Heart left ventricle (tissue), 16 donors: Measurements from ENCODE around the gene CIAO3. TPM values are rescaled to one million over a fixed set of nuclear protein-coding genes. Genes with fewer than 3 reads are reported as not detected.

Source experiments
- ATAC-seq, 4 donors: fragments of 200-7000 bp; cut with Tn5 transposase; one replicate each; pipeline ENCODE4 v1.9.1; 2020 to 2022; ENCODE audit warnings: moderate library complexity in 4 of 4, mild to moderate bottlenecking in 3 of 4, moderate number of reproducible peaks in 1 of 4
- DNase-seq, 5 donors: peaks; one replicate each; pipeline ENCODE4 v3.0.0-alpha.2; 2020
- H3K27ac ChIP-seq, 12 donors: fragments of 200-600 bp; sonication (generic) in 4 of 12; one replicate each; pipeline versions ENCODE4 v1.5.0 to v1.8.0; 2016 to 2022; ENCODE audit warnings: mild to moderate bottlenecking in 2 of 12
- H3K27me3 ChIP-seq, 9 donors: fragments of 200-600 bp; sonication (generic) in 2 of 9; one replicate each; pipeline versions ENCODE4 v1.5.1 to v1.8.0; 2016 to 2022; ENCODE audit warnings: mild to moderate bottlenecking in 3 of 9
- H3K36me3 ChIP-seq, 9 donors: fragments of 200-600 bp; sonication (generic) in 2 of 9; one replicate each; pipeline versions ENCODE4 v1.5.0 to v1.8.0; 2018 to 2022; ENCODE audit warnings: mild to moderate bottlenecking in 2 of 9
- H3K4me1 ChIP-seq, 12 donors: fragments of 200-600 bp; sonication (generic) in 4 of 12; one replicate each; pipeline versions ENCODE4 v1.5.0 to v1.8.0; 2016 to 2022; ENCODE audit warnings: mild to moderate bottlenecking in 3 of 12
- H3K4me3 ChIP-seq, 12 donors: fragments of 200-600 bp; sonication (generic) in 4 of 12; one replicate each; pipeline versions ENCODE4 v1.5.0 to v1.8.0; 2017 to 2022; ENCODE audit warnings: mild to moderate bottlenecking in 9 of 12, moderate library complexity in 4 of 12
- H3K9me3 ChIP-seq, 12 donors: fragments of 200-600 bp; sonication (generic) in 4 of 12; one replicate each; pipeline versions ENCODE4 v1.5.0 to v1.8.0; 2016 to 2022; ENCODE audit warnings: mild to moderate bottlenecking in 1 of 12
- CTCF ChIP-seq, 12 donors: fragments of 200-600 bp; sonication (generic) in 4 of 12; IDR thresholded peaks; one replicate each; pipeline versions ENCODE4 v1.5.0 to v1.8.0; 2018 to 2022; ENCODE audit warnings: antibody characterized with exemption in 12 of 12, mild to moderate bottlenecking in 5 of 12
- POLR2A ChIP-seq, 2 donors: fragments of 450-650 bp; IDR thresholded peaks; one replicate each; pipeline ENCODE4 v1.6.1; 2017; ENCODE audit warnings: antibody characterized with exemption in 2 of 2, mild to moderate bottlenecking in 2 of 2, moderate library complexity in 2 of 2
- WGBS, 4 donors: extraction: QIAGEN DNeasy Blood & Tissue Kit in 2 of 4; methylation state at CpG; one replicate each; pipeline versions ENCODE4 v1.1.5 to v1.1.7; 2013 to 2018; 5-methylcytosine and 5-hydroxymethylcytosine counted together
- intact Hi-C, 10 donors: fragments of 100-400 bp; cut with DNase I; formaldehyde crosslinking; loops; one replicate each; pipeline versions ENCODE4 v1.11.1 to v1.14.2; 2022
- polyA plus RNA-seq, 2 donors: library from polyadenylated mRNA; stranded (reverse); fragments of 200-250 nt; gene quantifications; one replicate each; pipeline ENCODE4 v1.2.3, GENCODE V29; 2013
- total RNA-seq, 9 donors: library from RNA; depleted of rRNA in 2 of 9; stranded (reverse); fragments of >200 nt in 2 of 9; fragmentation: NEBNext Ultra II Directional in 3 of 9; extraction: Animal tissue kit (Norgen Biotek cat#: 25700) in 3 of 9; gene quantifications; one replicate each; pipeline versions ENCODE4 v1.1.0 to v1.2.4, GENCODE V29; 2016 to 2023
- donor health status: ischemic (EF 13 %, LVEDD 7.1; RV severe dilation, severe dysfunction).
- donor health status: healthy with polysubstance abuse.
- donor health status: DM: no; HTN: yes; CAD: no.
- donor health status: DM: no; HTN: no; CAD: no.
- donor health status: ischemic (EF 25% LVEDD 6.9; RV normal size, moderate dysfunction).
- donor health status: ischemic (EF 25% LVEDD 5.7; RV mildly dilated, moderate dysfunction).
- donor health status: healthy.
- donor health status: DM: yes; HTN: yes; CAD: no.
- donor health status: ischemic (EF 35%, LVEDD 5.7; RV mildly dilated, moderate dysfunction).
- donor health status: nonischemic (EF 11% LVEDD 7.7; RV severe dilation, severe dysfunction).
- donor health status: DM: yes; HTN: yes; CAD: no.
- donor health status: PGD.
- donor health status: ischemic (EF 29% LVEDD 5.4; RV normal size, mild dysfunction).
- donor health status: nonischemic (EF 23%, LVEDD 6.1; RV moderate dilation, normal function).

The CIAO3 gene
- total and polyA plus RNA-seq, 11 donors, result 21.4 to 41.5 (median 28.2) TPM

- DNase-seq, result no peak
- Histone ChIP-seq H3K36me3 (no peaks in the 10 kb centered on the region), H3K4me3 (no peak overlapping the region), H3K4me1 (peaks cover 0 to 39% (median 6%) of the 10 kb centered on the region in 12 donors), H3K27ac (no peak overlapping the region), H3K9me3 (no peaks in the 10 kb centered on the region), H3K27me3 (peaks cover 44 to 86% (median 76%) of the 10 kb centered on the region in 9 donors)
- ATAC-seq, result no peak
- TF ChIP-seq POLR2A (IDR thresholded peaks at IDR 0.05) (no peak), CTCF (IDR thresholded peaks at IDR 0.05) (no peak)
- WGBS, 4 donors, result 28 to 48% (median 42%) methylated on average over 7 to 14 of the region's 14 CpGs
- intact Hi-C loops, result no loop called here
These were observed 33.7 kb downstream of the CIAO3 start for GRCh38 chr16:707062-707538.

GRCh38 chr16:706189-707061 lies 34.4 kb downstream of the CIAO3 start:
- DNase-seq (no peak), ATAC-seq (no peak)
- WGBS, 4 donors, result 4 to 9% (median 5%) methylated on average over 19 to 49 of the region's 49 CpGs
- intact Hi-C loops, result no loop called here
- no peak for TF ChIP-seq POLR2A (IDR thresholded peaks at IDR 0.05)
- TF ChIP-seq CTCF (IDR thresholded peaks at IDR 0.05), result no peak
- Histone ChIP-seq H3K36me3 (no peaks in the 10 kb centered on the region), H3K4me3 (peak overlapping the region in 6 of 12 donors; percentile 17 to 44 (median 26)), H3K27ac (no peak overlapping the region), H3K27me3 (peaks cover 47 to 91% (median 81%) of the 10 kb centered on the region in 9 donors), H3K4me1 (peaks cover 0 to 34% (median 6%) of the 10 kb centered on the region in 12 donors), H3K9me3 (no peaks in the 10 kb centered on the region)

- H3K27ac ChIP-seq, result no peak within 1 kb of the TSS
- peaks cover 0 to 38% (median 8%) of the 10 kb centered on the region in 12 donors for H3K4me1 ChIP-seq
- DNase-seq (no peak), ATAC-seq (no peak)
- peak within 1 kb of the TSS in 6 of 12 donors; percentile 17 to 44 (median 26) for H3K4me3 ChIP-seq
- no peaks in the 10 kb centered on the region for H3K36me3 ChIP-seq
- H3K9me3 ChIP-seq, result no peaks in the 10 kb centered on the region
- intact Hi-C loops, result no loop called here
- 1 to 3% (median 2%) methylated on average over 11 to 115 of the region's 115 CpGs for WGBS, 4 donors
- TF ChIP-seq POLR2A (IDR thresholded peaks at IDR 0.05) (no peak), CTCF (IDR thresholded peaks at IDR 0.05) (no peak)
- H3K27me3 ChIP-seq, result peaks cover 41 to 91% (median 84%) of the 10 kb centered on the region in 9 donors
These were observed 35.2 kb downstream of the CIAO3 start, which contains the start of gene FBXL16 for GRCh38 chr16:705431-706188. TSS of gene FBXL16 (minus strand) at chr16:705801. CDS start at chr16:697405, 8,396 bp downstream.
